PC-3 (cell line): ENCODE measurements around the gene ADK.

Source experiments
- EZH2 ChIP-seq: fragments of 300-600 bp; sonication (generic); IDR thresholded peaks from one replicate; pipeline ENCODE4 v1.6.1; 2017; ENCODE audit warnings: antibody characterized with exemption, mild to moderate bottlenecking, low read length; ENCODE audit not compliant: unreplicated experiment
- TF ChIP-seq, protein P1 (sequence below): fragments of 300-600 bp; sonication (generic); conservative IDR thresholded peaks from 2 replicates; pipeline ENCODE4 v1.5.1; 2017; ENCODE audit warnings: antibody characterized with exemption, low read depth, mild to moderate bottlenecking, low read length

GRCh38 chr10:74750848-74751274, 599.8 kb downstream of the ADK start:
- TF ChIP-seq, protein P1, sequence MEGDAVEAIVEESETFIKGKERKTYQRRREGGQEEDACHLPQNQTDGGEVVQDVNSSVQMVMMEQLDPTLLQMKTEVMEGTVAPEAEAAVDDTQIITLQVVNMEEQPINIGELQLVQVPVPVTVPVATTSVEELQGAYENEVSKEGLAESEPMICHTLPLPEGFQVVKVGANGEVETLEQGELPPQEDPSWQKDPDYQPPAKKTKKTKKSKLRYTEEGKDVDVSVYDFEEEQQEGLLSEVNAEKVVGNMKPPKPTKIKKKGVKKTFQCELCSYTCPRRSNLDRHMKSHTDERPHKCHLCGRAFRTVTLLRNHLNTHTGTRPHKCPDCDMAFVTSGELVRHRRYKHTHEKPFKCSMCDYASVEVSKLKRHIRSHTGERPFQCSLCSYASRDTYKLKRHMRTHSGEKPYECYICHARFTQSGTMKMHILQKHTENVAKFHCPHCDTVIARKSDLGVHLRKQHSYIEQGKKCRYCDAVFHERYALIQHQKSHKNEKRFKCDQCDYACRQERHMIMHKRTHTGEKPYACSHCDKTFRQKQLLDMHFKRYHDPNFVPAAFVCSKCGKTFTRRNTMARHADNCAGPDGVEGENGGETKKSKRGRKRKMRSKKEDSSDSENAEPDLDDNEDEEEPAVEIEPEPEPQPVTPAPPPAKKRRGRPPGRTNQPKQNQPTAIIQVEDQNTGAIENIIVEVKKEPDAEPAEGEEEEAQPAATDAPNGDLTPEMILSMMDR = peak; percentile 36; the same call in 1 of the 2 replicates
- TF ChIP-seq EZH2 = no peak
